B cell (primary cell): ENCODE data around the gene MGA. TPM values are rescaled to one million over a fixed set of nuclear protein-coding genes. Genes with fewer than 3 reads are reported as not detected.

Experiments
- ATAC-seq: fragments of 200-7000 bp; cut with Tn5 transposase; one replicate; pipeline ENCODE4 v1.10.0; 2021; ENCODE audit warnings: low read depth, mild to moderate bottlenecking, moderate number of reproducible peaks, moderate library complexity
- CTCF ChIA-PET: fragments of 350-600 bp; sonication (Branson Sonifier 250); formaldehyde crosslinking; loops from one replicate; lab custom pipeline; 2021; ENCODE audit warnings: antibody characterized with exemption, inconsistent platforms; lab: Charles Lee
- POLR2A ChIA-PET: fragments of 350-600 bp; sonication (Branson Sonifier 250); formaldehyde crosslinking; loops from one replicate; lab custom pipeline; 2021; ENCODE audit warnings: antibody characterized with exemption; lab: Charles Lee
- DNase-seq: peaks from one replicate; pipeline ENCODE4 v3.0.0; 2013
- H2AFZ ChIP-seq: 2 replicates; pipeline ENCODE4 v1.6.1; 2012; ENCODE audit warnings: mild to moderate bottlenecking, low read depth, low read length; ENCODE audit not compliant: insufficient read depth, poor library complexity, severe bottlenecking
- H3K27ac ChIP-seq, 2 donors: 1 replicate in 1 of 2; 2 replicates in 1 of 2; pipeline ENCODE4 v1.5.1; 2012 to 2013; ENCODE audit warnings: low read length in 2 of 2, mild to moderate bottlenecking in 2 of 2, moderate library complexity in 1 of 2
- H3K27me3 ChIP-seq, 4 experiments: fragments of 200-600 bp in 1 of 4; sonication (generic) in 1 of 4; replicated peaks in 1 of 4; 1 replicate in 2 of 4; 2 replicates in 2 of 4; pipeline versions ENCODE4 v1.6.1 to v1.7.0; 2013 to 2016; ENCODE audit warnings: low read length in 3 of 4, mild to moderate bottlenecking in 2 of 4, mixed read lengths in 1 of 4, moderate library complexity in 1 of 4; ENCODE audit not compliant: insufficient read depth in 4 of 4, control insufficient read depth in 3 of 4; ENCODE audit errors: control extremely low read depth in 1 of 4
- H3K36me3 ChIP-seq, 2 experiments: replicated peaks in 1 of 2; 1 replicate in 1 of 2; 2 replicates in 1 of 2; pipeline versions ENCODE4 v1.6.1 to v1.7.1; 2013; ENCODE audit warnings: low read length in 1 of 2; ENCODE audit not compliant: insufficient read depth in 2 of 2, control insufficient read depth in 1 of 2; ENCODE audit errors: control extremely low read depth in 1 of 2, extremely low read depth in 1 of 2
- H3K4me1 ChIP-seq, 2 donors: fragments of 200-600 bp in 1 of 2; sonication (generic) in 1 of 2; 1 replicate in 1 of 2; 2 replicates in 1 of 2; pipeline versions ENCODE4 v1.5.1 to v1.6.1; 2013 to 2017; ENCODE audit warnings: low read length in 2 of 2; ENCODE audit not compliant: control insufficient read depth in 2 of 2, insufficient read depth in 2 of 2
- H3K4me2 ChIP-seq: replicated peaks from 2 replicates; pipeline ENCODE3; 2012; ENCODE audit warnings: mild to moderate bottlenecking, low read depth, low read length; ENCODE audit not compliant: poor library complexity, severe bottlenecking
- H3K4me3 ChIP-seq, 5 experiments: fragments of 200-600 bp in 1 of 5; sonication (generic) in 1 of 5; 1 replicate in 3 of 5; 2 replicates in 2 of 5; pipeline versions ENCODE4 v1.5.1 to v1.7.0; 2011 to 2016; ENCODE audit warnings: low read length in 4 of 5, mild to moderate bottlenecking in 4 of 5, low read depth in 2 of 5, control low read depth in 1 of 5, moderate library complexity in 1 of 5; ENCODE audit not compliant: insufficient read depth in 1 of 5; ENCODE audit errors: control extremely low read depth in 1 of 5, extremely low read depth in 1 of 5
- H3K79me2 ChIP-seq: fragments of 200-600 bp; sonication (generic); one replicate; pipeline ENCODE4 v1.6.0; 2016; ENCODE audit warnings: low read length; ENCODE audit not compliant: control insufficient read depth, insufficient read depth
- H3K9ac ChIP-seq: fragments of 200-600 bp; sonication (generic); 2 replicates; pipeline ENCODE4 v1.6.1; 2017; ENCODE audit warnings: mild to moderate bottlenecking, low read length, moderate library complexity
- H3K9me3 ChIP-seq, 3 donors: one replicate each; pipeline versions ENCODE4 v1.6.1 to v1.7.1; 2013; ENCODE audit warnings: low read length in 2 of 3; ENCODE audit not compliant: control insufficient read depth in 2 of 3, insufficient read depth in 1 of 3; ENCODE audit errors: control extremely low read depth in 1 of 3
- H4K20me1 ChIP-seq: 2 replicates; pipeline ENCODE4 v1.6.0; 2012; ENCODE audit warnings: mild to moderate bottlenecking, low read length; ENCODE audit not compliant: insufficient read depth, control insufficient read depth, poor library complexity, severe bottlenecking
- H3K27ac Mint-ChIP-seq: one replicate; pipeline ENCODE4 v1.8.0; 2021; ENCODE audit warnings: mixed read lengths
- H3K27me3 Mint-ChIP-seq: one replicate; pipeline ENCODE4 v1.8.0; 2021; ENCODE audit warnings: mixed read lengths
- H3K4me1 Mint-ChIP-seq: one replicate; pipeline ENCODE4 v1.8.0; 2021; ENCODE audit warnings: mixed read lengths
- H3K4me3 Mint-ChIP-seq: one replicate; pipeline ENCODE4 v1.8.0; 2021; ENCODE audit warnings: mixed read lengths
- H3K9me3 Mint-ChIP-seq: one replicate; pipeline ENCODE4 v1.8.0; 2022; ENCODE audit warnings: mixed read lengths; ENCODE audit not compliant: insufficient read depth
- EZH2 ChIP-seq: IDR thresholded peaks from 2 replicates; pipeline ENCODE4 v1.6.1; 2012; ENCODE audit warnings: borderline replicate concordance, low read depth, mild to moderate bottlenecking, moderate library complexity, low read length; ENCODE audit not compliant: insufficient read depth, poor library complexity, severe bottlenecking
- WGBS: methylation state at CpG from one replicate; pipeline ENCODE4 v1.1.5; 2013; ENCODE audit warnings: missing lambda C conversion rate; ENCODE audit not compliant: insufficient coverage; 5-methylcytosine and 5-hydroxymethylcytosine counted together
- intact Hi-C: fragments of 100-400 bp; cut with micrococcal nuclease; formaldehyde crosslinking; loops from one replicate; pipeline ENCODE4 v1.10.0; 2022
- polyA plus RNA-seq: library from polyadenylated mRNA; depleted of rRNA; stranded (reverse); fragments of >200 nt; gene quantifications from 2 replicates; pipeline ENCODE4 v1.2.3, GENCODE V29; 2012
- total RNA-seq, 2 donors: library from RNA; stranded (reverse); fragments of 120-200 nt in 1 of 2; gene quantifications; 1 replicate in 1 of 2; 2 replicates in 1 of 2; pipeline versions ENCODE4 v1.2.3 to v1.2.4, GENCODE V29; 2013 to 2022
- TF ChIP-seq, protein P1 (sequence below): fragments of 200-600 bp; IDR thresholded peaks from one replicate; pipeline ENCODE4 v1.8.0; 2022; ENCODE audit warnings: antibody characterized with exemption, mild to moderate bottlenecking

The MGA gene
- total and polyA plus RNA-seq, 2 donors (not counting 1 experiment from before 2014, with no cell fraction given), result 5.4 to 79.7 TPM

DNA sequence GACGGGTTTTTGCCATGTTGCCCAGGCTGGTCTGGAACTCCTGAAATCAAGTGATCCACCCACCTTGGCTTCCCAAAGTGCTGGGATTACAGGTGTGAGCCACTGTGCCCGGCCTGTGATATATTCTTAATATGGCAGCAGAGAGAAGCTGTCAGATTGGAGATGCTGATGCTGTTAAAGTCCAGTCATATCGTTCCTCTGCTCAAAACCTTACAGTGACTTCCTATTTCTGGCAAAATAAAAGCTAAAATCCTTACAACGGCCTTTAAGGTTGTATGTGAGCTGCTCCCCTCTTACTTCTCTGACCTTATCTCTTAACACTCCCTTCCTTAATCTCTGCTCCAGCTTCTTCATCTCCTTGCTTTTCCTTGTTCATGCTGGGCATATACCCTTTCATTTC lies 26.6 kb upstream of the MGA start:
- ATAC-seq, result no peak
- H3K4me1 Mint-ChIP-seq, result peaks cover 23% of the 10 kb centered on the region
- H3K27ac Mint-ChIP-seq, result no peak overlapping the region
- Histone ChIP-seq H2AFZ (peak overlapping the region; percentile 7), H3K4me1 (peaks cover 13 to 14% of the 10 kb centered on the region in 2 donors), H3K27me3 (no peaks in the 10 kb centered on the region), H3K79me2 (no peaks in the 10 kb centered on the region), H3K9me3 (no peaks in the 10 kb centered on the region), H3K4me3 (no peak overlapping the region), H3K4me2 (no peak overlapping the region), H4K20me1 (no peaks in the 10 kb centered on the region), H3K9ac (no peak overlapping the region), H3K27ac (no peak overlapping the region), H3K36me3 (no peaks in the 10 kb centered on the region)
- ChIA-PET CTCF (no interaction called here), POLR2A (interaction anchor here (0.7 kb wide), 1 partner anchor 86 kb away, joined by 3 read pairs; no protein-coding TSS in a partner anchor)
- 66% methylated on average over 3 of the region's 4 CpGs for WGBS
- intact Hi-C loops, result no loop called here
- TF ChIP-seq, protein P1, sequence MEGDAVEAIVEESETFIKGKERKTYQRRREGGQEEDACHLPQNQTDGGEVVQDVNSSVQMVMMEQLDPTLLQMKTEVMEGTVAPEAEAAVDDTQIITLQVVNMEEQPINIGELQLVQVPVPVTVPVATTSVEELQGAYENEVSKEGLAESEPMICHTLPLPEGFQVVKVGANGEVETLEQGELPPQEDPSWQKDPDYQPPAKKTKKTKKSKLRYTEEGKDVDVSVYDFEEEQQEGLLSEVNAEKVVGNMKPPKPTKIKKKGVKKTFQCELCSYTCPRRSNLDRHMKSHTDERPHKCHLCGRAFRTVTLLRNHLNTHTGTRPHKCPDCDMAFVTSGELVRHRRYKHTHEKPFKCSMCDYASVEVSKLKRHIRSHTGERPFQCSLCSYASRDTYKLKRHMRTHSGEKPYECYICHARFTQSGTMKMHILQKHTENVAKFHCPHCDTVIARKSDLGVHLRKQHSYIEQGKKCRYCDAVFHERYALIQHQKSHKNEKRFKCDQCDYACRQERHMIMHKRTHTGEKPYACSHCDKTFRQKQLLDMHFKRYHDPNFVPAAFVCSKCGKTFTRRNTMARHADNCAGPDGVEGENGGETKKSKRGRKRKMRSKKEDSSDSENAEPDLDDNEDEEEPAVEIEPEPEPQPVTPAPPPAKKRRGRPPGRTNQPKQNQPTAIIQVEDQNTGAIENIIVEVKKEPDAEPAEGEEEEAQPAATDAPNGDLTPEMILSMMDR, result no peak
- no peak for TF ChIP-seq EZH2
- H3K9me3 Mint-ChIP-seq, result no peaks in the 10 kb centered on the region
- H3K4me3 Mint-ChIP-seq, result no peak overlapping the region
- no peak for DNase-seq
- H3K27me3 Mint-ChIP-seq, result no peaks in the 10 kb centered on the region

- no peaks in the 10 kb centered on the region for H3K79me2 ChIP-seq
- Mint-ChIP-seq H3K4me3 (no peak overlapping the region), H3K9me3 (no peaks in the 10 kb centered on the region), H3K27me3 (no peaks in the 10 kb centered on the region), H3K27ac (no peak overlapping the region), H3K4me1 (peaks cover 23% of the 10 kb centered on the region)
- no peaks in the 10 kb centered on the region for H3K27me3 ChIP-seq
- no peak overlapping the region for H3K9ac ChIP-seq
- no peaks in the 10 kb centered on the region for H4K20me1 ChIP-seq
- CTCF ChIA-PET, result no interaction called here
- peak; percentile 61 for ATAC-seq
- no peaks in the 10 kb centered on the region for H3K9me3 ChIP-seq
- TF ChIP-seq, protein P1, result no peak
- TF ChIP-seq EZH2, result no peak
- peaks cover 13 to 14% of the 10 kb centered on the region in 2 donors for H3K4me1 ChIP-seq
- no peak overlapping the region for H3K4me2 ChIP-seq
- H3K36me3 ChIP-seq, result no peaks in the 10 kb centered on the region
- H2AFZ ChIP-seq, result peak overlapping the region; percentile 7
- H3K4me3 ChIP-seq, result no peak overlapping the region
- intact Hi-C loops, result no loop called here
- H3K27ac ChIP-seq, result no peak overlapping the region
- no CpG with 5 or more reads among the region's 1 CpG for WGBS
- POLR2A ChIA-PET, result no interaction called here
- DNase-seq, result peak; percentile 25
These were observed 26.1 kb upstream of the MGA start for GRCh38 chr15:41634072-41634626.
